ENCODE results near the gene PDZD2.
A peak's percentile ranks its signal among the peaks of the same experiment; 100 is the strongest.

Gene PDZD2

GRCh38 chr5:31824869-31825517 is 186.1 kb downstream of the PDZD2 start:
- no peak for DNase-seq (ENCODE audit: low read depth)

DNA sequence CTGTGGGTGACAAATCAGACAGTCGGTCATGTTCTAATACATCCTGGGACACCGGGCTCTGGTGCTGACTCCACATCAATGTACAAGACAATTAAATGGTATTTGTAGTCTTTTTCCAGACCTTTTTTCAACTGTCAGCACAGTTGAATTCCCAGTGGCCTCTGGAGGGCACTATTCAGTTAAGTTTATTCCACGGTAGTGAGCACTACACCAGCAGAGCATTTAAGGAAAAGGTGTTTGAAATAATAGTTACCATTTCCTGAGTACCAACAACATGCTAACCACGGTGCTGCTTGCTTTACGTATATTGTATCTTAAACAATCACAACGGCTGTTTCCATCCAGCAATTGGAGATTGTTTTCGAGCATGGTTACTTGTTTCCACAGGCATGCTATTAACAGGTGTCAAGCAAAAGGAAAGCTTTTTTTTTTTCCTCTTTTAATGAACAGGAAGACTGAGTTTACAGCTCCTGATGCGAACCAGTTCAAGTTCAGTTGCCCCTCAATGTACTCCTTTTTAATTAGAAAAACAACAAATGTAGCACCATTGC is 186.7 kb downstream of the PDZD2 start:
- DNase-seq (ENCODE audit: low read depth) = peak; percentile 42

DNA sequence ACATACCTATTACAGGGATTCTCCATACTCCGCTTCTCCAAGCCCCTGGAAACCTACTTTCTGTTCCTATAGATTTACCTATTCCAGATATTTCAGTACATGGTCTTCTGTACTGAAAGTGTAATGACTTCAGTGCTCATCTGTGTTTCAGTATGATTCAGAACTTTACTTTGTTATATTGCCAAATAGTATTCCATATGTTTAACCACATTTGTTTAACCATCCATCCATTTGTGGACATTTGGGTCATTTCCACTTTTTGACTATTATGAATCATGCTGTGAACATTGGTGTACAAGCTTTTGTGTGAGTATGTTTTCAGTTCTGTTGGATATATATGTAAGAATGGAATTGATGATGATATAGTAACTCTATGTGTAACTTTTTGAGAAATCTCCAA is 188.9 kb downstream of the PDZD2 start:
- no peak for DNase-seq (ENCODE audit: low read depth)

GRCh38 chr5:31832966-31833365 is 194.0 kb downstream of the PDZD2 start:
- DNase-seq (ENCODE audit: low read depth) = no peak

GRCh38 chr5:31833710-31834109 is 194.8 kb downstream of the PDZD2 start:
- DNase-seq (ENCODE audit: low read depth) = no peak

DNA sequence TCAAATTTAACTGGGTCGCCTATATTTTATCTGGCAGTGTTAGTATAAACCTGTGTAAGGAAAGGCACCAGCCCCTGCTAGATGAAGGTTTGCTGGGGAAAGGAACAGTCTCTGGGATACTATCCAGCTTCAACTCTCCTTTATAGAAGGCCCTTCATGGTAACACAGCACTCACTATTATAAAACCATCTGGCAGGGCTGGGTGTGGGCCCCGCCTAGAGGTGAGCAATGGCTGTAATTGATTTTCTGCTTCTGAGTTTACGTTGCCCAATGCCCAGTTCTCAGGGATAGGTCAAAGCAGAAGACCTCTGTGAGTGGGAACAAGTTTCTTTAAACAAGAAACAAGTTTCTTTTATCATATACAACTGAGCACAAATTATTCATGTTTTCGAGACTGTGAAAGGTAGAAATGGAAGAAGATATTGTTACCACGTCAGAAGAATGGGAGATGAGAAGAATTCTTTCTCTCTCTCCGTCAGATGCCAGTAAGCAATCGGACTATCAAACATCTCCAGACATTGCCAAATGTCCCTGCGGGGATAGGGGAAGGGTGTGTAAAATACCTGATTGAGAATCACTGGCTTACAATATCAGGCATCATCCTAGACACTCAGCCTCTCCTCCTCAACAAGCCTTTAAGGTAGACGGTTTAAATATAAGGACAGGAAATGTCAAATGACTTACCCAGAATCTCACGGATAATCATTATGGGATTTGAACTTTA is 205.9 kb downstream of the PDZD2 start:
- DNase-seq (ENCODE audit: low read depth) = no peak

GRCh38 chr5:31845361-31845760 is 206.4 kb downstream of the PDZD2 start:
- DNase-seq (ENCODE audit: low read depth) = no peak

DNA sequence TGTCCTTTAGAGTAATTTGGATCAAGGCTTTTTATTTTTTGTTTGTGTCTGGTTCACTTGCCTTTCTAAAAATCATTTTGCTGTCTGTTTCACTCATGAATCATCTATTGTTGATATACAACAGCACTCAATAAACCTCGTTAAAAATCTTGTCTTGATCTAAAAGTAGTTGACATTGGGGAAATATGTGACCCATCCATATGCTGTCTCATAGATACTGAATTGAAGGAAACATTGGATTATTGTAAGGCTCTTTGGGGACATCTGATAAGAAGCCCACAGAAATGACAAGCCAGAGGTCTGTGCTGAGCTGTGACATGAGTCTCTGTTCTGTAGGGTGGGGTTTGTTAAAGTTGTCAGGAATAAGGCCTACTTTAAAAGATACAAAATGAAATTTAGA is 208.0 kb downstream of the PDZD2 start:
- DNase-seq (ENCODE audit: low read depth) = no peak

DNA sequence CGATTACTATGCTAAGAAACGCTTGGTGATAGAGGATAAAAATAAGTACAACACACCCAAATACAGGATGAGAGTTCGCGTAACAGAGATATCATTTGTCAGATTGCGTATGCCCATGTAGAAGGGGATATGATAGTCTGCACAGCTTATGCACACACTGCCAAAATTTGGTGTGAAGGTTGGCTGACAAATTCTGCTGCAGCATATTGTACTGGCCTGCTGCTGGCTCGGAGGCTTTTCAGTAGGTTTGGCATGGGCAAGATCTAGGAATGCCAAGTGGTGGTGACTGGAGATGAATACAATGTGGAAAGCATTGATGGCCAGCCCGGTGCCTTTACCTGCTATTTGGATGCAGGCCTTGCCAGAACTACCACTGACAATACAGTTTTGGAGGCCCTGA is 208.4 kb downstream of the PDZD2 start:
- DNase-seq (ENCODE audit: low read depth) = no peak

DNA sequence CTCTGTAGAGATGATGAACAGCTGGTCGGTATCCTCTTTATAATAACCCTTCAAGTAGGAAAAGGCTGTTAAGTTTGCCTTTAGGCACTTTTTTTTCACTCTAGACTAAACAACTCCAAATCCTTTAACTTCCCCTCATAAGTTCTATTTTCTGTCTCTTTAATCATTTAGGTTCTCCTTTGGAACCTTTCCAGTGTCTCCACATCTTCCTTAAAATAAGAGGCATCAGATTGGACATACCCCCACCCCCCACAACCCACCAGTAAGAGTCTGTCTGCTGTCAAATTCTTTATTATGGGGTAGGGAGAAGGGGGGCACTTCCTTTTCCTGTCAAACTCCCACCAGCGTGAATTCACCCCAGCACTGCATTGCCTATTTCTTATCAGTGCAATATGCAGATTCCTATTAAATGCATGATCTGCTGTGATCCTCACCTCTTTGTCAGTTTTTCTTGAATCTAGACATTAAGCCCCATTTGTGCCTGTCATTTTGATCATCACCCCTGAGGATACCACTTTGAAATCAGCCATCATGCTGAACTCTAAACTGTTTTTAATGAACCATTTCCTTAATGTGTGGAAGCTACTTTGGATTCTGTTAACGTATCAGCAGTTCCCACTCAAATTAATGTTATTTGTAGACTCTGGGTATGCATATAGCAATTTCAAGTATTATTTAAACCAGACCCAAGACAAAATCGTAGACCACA is 212.2 kb downstream of the PDZD2 start:
- DNase-seq (ENCODE audit: low read depth) = no peak

- no peak for DNase-seq (ENCODE audit: low read depth)
These were observed 214.6 kb downstream of the PDZD2 start for GRCh38 chr5:31853398-31854135.

DNA sequence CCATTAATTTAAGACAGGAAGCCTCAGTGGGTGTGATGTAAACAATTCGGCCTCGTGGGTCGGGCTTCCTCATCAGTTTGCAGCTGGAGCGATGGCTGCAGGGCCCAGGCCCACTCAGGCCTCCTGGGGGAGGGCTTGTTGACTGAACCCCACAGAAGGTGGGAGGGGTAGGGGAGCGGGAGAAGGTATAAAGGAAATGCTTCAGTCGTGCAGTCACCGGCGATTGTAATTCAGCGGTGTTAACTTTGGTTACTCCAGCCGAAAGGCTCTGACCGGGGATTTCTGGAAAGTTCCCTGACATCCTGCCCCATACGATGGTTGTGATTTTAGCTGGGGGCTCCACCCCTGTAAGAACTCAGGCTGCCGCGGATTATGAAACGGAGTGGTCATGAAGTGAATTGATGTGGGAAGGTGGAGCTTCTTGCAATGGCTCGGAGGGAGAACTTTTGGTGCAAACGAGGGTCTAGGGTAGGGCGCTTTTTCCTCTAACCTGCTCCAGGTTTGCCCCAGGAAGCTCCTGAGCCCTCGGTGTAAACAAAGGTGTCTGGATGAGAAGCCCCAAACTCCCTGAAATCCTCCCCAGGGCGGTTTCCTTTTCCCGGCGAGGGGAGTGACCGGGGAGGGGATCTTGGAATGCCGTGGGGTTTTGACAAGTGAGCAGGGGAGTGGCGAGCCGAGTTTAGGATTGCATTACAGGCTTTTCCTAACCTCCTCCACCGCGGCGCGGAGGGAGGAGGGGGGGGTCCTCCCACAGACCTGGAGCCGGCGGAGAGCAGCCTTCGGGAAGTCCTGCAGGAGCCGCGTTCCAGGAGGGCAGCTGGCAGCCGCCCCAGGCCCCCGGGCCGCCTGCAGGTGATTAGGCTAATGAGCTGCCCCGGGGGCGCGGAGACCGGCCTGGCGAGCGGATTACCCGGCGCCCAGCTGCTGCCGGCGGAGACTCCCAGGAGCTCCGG is 215.5 kb downstream of the PDZD2 start:
- no peak for DNase-seq (ENCODE audit: low read depth)

DNA sequence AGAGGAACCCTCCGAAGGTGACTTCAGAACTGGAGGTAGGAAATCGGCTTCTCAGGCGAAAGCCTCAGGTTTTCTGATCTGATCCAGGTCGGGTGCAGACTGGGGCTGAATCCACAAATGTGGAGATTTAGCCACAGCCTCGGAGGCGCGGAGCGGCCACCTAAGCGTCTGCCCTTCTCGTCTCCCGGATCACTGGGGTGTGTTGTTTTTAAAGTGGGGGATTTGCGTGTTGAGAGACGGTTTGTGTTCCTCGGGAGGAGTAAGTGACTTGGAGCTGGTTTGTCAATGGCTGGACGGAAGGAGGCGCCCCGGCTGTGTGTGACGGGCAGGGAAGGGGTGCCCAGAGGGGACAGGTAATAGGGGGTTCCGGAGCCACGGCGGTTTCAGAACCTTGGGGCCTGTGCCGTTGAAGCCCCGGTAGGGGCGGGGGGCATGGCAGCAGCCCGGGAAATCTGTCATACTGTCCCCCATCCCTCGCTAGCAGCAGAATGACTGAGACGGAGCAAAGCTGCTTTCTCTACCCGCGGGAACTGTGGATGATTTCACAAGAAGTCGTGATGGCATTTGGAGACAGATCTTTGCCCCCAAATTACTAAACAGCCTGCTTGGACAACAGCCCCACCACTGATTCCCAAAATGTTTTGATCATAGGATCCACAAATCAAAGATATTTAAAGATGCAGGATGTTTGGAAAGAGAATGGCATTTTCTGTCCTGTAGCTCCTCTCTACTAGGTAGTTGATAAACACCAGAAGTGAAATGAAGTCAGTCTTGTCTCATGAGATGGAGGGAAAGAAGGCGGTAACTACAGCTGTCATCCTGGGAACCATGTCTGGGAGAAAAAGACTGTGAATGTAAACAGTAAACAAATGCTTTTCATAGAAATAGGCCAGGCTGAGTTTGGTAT is 216.5 kb downstream of the PDZD2 start:
- DNase-seq (ENCODE audit: low read depth) = no peak

DNA sequence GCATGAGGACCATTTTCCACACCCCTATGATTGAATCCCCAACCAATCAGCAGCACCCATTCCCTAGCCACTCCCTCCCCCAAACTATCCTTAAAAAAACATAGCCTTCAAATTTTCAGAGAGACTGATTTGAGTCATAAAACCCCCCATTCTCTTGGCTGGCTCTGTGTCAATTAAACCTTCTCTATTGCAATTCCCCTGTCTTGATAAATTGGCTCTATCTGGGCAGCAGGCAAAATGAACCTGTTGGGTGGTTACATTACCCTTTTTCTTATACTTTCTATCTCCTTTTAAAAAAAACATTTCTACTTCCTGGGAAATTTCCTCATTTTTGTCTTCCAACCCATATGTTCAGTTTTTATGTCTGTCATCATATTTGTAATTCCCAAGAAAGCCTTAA is 220.2 kb downstream of the PDZD2 start:
- DNase-seq (ENCODE audit: low read depth) = no peak

GRCh38 chr5:31860278-31860677 is 221.3 kb downstream of the PDZD2 start:
- DNase-seq (ENCODE audit: low read depth) = no peak

DNA sequence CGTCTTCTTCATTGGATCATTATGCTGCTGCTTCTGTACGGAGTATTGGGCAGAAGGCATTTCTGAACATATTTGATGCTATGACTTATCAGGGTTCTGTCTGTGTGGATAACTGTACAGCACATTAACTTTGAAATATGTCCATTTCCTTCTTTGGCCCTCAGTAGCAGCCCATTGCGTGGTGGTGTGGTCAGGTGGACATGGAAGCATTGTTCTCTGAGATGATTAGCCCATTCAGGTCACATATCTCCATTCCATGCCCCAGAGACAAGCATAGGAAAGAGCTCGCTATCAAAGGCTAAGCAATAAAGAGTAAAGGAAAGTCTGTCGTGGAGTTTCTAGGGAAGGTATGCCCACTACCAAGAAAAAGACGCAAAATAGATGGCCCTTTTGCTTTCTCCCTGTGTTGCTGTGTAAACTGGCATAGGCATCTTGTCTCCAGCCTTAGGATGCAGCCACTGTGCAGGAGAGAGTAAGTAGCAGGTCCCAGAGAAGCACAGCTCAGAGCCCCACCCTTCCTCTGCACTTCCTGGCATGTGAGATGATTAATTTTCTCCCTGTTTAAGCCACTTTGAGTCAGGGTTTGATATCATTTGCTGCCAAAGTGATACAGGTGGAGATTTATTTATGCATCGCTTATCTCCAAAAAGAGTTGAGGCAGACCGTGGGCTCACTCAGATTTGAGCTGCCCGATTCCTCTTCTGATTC is 221.9 kb downstream of the PDZD2 start:
- DNase-seq (ENCODE audit: low read depth) = no peak

GRCh38 chr5:31861601-31862000 is 222.7 kb downstream of the PDZD2 start:
- DNase-seq (ENCODE audit: low read depth) = no peak

DNA sequence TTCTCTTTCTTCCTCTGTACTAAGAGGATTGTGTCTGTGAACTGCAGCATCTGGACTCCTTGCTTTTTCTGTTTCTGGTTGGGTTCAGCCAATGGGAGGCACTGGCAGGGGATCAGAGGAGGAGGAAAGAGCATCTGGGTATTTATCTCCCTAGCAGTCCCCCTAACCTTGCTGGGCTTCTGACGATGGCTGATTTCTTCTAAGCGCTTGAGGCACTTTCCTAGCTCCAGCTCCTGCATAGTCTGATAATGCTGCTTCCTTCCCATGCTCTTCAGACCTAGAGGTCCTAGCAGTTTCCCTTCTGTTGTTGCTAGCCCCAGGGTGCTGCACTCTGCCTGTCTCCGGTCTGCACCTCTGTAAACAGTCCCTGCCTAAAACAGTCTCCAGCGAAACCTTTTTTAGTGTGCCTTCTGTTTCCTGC is 225.1 kb downstream of the PDZD2 start:
- no peak for DNase-seq (ENCODE audit: low read depth)

DNA sequence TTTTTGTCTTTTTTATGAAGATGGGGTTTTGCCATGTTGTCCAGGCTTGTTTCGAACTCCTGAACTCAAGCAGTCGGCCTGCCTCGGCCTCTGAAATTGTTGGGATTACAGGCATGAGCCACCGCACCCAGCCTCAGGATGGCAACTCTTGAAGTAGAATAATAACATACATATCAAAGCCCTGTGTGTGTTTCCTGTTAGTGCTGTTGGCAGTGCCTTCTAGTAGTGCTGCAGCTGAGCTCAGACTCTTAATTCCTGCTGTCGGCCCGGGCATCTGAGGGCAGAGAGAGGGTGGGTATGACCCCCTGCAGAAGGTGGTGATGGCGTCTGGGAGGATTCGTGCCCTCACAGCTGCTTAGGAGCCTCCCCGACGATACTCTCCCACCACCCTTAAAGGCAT is 227.2 kb downstream of the PDZD2 start:
- no peak for DNase-seq (ENCODE audit: low read depth)
